Activated CD4-positive, CD25-positive, alpha-beta regulatory T cell treated with anti-CD3 and anti-CD28 coated beads, Interleukin-2, amount 50 U/mL, for 72 hours (primary cell): Measurements from ENCODE around the gene FAM83G.
"Not testable (repeated sequence)": the region's sequence is repeated elsewhere in the genome, so short reads cannot be mapped to it uniquely, and the experiment has no call there.

ENCODE experiments used
- DNase-seq: peaks from one replicate; pipeline ENCODE4 v3.0.0; 2021

Gene FAM83G

DNA sequence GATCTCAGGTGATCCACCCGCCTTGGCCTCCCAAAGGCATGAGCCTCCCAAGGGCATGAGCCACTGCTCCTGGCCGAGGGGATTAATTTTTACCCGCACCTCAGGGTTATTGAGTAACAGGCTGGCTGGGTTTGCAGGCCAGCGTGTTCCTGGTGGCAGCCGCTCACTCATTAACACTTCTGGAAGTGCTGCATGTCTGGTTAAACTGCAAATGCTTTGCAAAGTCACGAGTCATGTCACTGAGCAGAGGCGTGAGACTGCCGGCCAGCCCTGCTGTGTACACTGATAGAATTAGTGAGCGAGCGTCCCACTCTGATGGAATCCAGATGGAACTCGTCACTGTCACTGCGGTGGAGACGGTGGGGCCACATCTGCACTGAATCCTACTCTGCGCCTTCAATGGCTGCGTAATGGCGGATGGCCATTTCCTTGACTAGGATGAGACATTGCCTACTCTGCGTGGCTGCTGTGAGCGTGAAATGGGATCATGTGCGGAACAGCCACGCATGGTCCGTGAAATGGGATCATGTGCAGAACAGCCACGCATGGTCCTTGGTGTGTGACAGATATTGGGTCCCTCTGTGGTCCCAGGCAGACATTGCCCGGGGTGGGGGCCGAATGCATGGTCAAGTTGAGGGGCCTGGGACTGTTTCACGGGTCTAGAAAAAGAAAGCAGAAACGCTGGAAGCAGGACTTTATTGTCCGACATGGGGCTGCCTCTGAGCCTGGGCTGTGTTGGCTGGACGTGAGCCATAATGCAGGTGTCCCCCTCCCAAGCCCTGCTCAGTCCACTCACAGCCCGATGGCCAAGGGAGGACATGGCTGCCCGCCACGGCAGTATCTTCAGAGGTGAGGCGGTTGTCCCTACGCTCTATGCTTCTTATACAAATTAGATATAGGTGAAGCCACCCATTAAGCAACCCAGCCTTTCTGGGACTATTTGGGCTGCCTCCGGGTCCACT lies 53.3 kb downstream of the FAM83G start:
- DNase-seq, result no peak

DNA sequence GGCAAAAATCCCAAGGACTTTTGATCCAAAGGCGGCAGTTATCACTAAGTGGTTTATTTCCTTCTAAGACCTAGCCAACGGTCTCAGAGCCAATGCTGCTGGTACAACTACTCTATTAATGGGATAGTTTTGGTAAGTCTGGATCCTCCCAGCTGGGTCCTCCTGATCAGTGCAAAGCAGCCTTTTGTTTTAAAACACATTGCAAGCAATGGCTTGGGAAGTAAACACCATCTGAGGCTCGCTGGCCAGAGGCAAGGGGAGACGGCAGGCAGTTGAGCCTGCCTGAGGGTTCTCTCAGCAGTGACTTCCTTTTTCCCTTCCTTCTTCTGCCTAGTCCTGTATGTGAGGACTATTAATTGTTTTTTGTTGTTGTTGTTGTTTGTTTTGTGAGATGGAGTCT lies 54.2 kb downstream of the FAM83G start:
- no peak for DNase-seq

DNA sequence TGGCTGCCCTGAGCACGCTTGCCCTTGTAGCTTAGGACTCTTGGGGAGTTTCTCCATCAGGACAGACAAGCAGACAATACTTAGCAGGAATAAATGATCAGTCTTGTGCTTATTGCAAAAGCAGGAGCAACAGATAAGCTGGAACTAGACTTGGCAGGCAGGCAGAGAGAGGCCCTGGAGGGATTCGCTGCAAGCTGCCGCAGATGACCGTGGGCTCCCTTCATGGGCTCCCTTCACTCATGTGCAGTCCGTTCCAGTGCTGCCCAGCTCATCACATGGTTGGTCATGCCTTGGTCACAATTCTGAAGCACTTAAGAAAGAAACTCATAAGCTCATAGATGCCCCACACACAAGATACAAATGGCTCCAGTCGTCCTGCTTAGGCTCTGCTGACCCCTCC lies 55.0 kb downstream of the FAM83G start:
- DNase-seq, result no peak

DNA sequence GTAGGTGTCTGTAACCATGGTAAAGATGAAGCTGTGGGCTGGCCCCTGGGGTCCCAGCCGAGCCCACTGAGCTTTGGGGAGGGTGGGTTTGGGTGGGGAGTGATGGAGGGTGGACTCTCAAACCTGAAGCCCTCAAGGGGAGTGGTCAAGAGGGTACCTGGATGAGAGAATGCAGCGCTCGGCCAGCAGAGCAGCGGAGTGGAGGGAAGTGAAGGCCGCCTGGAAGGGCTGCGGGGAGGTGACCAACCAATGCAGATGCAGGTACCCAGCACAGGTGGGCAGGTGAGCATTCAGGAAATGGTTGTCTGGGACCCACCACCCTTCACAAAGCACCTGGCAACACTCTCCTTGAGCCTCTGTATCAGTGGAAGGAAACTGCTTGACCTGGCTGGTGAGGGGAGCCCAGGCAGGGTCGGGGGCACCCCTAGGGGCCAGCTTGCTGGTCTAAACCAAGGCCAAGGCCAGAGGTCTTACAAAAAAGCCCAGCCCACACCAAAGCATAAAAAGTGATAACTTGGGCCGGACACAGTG lies 56.0 kb downstream of the FAM83G start:
- no peak for DNase-seq

DNA sequence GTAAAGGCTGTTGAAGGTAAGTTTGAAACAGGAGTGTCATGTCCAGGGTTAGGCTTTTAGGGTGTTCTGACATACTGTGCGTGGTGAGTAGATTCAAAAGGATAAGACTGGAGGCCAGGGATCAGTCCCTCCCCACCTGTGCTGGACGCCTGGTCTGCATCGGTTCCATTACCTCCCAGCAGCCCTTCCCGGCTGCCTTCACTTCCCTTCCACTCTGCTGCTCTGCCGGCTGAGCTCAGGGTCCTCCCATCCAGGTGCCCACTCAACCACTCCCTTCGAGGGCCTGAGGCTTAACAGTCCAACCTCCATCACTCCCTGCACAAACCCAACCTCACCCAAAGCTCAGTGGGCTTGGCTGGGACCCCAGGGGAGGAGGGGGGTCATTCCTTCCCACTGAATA lies 56.7 kb downstream of the FAM83G start:
- no peak for DNase-seq

DNA sequence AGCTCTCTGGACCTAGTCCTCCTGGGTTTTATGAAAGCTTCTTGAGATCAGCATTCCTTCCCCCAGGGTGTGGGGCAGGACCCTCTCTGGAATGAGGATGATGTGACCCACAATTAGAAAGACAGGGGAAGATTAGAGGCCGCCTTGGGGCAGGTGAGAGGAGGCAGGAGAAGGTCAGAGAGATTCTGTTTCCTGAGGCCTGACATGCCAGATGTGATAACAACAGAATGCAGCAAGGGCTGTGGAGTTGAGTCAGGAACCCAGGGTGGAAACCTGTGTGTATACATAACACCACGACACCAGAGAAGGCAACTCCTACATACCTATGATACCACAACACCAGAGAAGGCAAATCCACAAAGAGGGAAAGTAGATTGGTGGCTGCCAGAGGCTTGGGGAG lies 58.0 kb downstream of the FAM83G start:
- DNase-seq, result no peak

- no peak for DNase-seq
Observed at GRCh38 chr17:18944646-18945045, 59.9 kb downstream of the FAM83G start.

DNA sequence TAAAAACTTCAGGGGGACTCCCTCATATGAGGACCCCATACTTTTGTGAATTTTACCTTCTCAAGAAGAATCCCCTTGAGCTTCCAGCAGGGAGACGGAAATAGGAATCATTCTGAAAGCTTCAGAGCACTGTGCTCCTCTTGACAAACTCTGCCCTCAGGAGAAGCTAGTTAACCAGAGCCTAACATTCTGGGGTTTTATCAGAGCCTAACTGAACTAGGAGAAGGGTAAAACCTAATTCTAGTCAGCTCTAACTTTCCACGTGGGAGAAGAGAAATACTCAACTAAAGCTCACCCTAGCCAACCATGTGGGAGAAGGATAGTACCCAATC lies 65.9 kb downstream of the FAM83G start:
- no peak for DNase-seq

- DNase-seq, result no peak
Observed at GRCh38 chr17:18937981-18938691, 66.4 kb downstream of the FAM83G start.

DNA sequence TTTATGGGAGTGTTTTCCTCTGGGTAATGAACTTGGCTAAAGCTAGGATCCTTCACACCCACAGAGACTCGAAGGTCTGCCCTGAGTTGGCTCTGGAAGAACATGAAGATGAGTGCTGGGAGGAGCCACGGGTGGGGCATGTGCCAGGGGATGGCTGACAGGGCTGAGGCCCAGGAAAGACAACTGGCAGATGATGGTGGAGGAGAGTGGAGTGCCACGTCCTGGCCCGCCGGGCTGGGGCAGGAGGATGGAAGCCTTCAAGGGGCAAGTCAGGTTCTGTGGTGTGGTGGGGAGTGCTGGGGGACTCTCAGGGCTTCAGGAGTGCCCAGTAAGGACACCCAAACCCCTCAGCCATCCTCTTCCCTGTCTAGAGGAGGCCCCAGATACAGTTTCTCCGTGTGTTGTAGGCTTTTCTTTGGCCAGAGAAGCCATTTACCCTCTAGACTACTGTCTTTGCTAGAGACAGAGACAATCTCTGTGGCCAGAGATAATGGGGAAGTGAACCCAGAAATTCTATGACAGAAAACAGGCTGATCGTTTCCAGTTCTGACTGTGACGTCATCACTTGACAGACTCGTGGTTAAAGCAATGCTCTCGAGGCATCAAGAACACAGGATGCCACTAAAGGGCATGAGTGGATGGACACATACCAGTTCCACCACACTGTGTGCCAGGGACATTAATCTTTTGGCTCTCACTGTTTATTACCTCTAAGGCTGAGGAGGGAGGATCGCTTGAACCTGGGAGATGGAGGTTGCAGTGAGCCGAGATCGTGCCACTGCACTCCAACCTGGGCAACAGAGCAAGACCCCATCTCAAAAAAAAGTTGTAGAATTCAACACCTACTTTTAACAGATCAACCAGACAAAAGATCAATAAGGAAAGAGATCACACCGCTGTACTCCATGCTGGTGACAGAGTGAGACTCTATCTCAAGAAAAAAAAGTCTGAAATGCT lies 71.2 kb downstream of the FAM83G start:
- no peak for DNase-seq

DNA sequence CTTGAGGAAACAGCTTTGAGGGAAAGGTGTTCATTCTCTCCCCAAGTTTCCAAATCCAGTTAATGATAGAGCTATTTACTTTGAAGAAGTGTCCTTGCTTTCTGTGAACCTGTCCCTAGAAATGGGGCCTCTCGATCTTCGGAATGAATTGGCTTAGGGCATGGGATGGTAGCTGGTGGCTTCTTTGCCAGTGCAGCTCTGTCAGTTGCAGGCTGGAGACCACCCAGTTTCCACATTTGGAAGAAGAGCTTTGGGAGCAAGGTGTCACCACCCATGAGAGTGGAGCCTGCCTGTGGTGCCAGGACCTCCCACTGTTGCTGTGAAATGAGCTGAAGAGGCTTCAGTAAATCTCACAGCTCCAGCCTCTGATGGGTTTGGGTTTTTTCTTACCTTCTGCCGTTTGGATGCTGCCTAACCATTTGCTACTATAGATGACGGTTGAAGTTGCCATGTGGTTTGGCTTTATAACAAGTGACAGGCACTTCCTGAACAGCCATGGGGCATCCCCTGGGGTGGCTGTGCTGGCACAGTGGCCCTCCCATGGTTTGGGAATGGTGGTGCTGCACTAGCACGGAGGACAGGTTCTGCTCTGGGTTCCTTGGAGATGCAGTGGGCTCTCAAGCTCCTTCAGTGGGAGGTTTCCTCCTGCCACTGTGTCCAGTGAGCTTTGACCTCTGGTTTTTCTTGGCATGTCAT lies 72.1 kb downstream of the FAM83G start:
- no peak for DNase-seq

DNA sequence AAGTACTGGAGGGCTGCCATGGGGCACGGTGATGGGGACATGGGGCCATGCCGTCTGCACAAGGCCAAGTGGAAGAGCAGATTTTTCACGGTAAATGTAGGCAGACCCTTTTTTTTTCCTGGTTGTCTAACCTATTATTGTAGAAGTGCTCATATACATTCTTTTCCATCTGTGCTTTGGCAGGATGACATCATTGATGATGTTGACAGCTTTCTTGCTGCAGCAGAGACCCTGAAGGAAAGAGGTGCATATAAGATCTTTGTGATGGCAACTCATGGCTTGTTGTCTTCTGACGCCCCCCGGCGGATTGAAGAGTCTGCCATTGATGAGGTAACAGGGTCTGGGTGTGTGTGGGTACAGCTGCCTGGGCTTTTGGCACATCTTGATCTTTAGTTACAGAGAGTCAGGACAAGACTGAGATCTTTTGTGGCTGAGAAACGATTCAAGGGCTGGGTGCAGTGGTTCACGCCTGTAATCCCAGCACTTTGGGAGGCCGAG lies 75.9 kb downstream of the FAM83G start:
- DNase-seq, result no peak

DNA sequence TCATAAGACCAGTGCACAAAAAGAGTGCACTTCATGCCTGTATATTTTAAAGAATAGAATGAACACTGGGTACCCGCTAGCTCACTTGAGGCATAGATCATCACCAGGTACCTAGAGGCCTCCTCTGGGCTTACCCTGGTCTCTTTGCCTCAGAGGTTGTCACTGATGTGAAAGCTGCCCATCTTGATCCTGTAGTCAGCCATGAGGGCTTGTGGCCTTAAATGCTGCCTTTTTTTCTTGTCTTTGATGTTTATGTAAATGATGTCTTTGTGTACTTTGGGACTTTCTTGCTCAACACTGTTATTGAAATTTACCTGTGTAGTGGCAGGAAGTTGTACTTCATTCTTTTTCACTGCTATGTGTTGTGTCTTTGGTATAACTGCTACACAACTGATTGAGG lies 79.4 kb downstream of the FAM83G start:
- no peak for DNase-seq

DNA sequence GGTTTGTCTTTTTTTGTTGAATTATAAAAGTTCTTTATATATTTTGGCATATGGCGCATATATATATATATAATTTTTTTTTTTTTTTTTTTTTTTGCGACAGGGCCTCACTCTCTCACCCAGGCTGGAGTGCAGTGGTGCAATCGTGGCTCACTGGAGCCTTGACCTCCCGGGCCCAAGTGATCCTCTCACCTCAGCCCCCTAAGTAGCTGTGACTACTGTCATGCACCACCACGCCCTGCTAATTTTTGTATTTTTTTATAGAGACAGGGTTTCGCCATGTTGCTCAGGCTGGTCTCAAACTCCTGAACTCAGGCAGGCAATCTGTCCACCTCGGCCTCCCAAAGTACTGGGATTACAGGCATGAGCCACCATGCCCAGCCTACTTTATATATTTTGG lies 82.0 kb downstream of the FAM83G start:
- DNase-seq, result not testable (repeated sequence)

GRCh38 chr17:18921912-18922451 lies 82.6 kb downstream of the FAM83G start:
- DNase-seq, result no peak

DNA sequence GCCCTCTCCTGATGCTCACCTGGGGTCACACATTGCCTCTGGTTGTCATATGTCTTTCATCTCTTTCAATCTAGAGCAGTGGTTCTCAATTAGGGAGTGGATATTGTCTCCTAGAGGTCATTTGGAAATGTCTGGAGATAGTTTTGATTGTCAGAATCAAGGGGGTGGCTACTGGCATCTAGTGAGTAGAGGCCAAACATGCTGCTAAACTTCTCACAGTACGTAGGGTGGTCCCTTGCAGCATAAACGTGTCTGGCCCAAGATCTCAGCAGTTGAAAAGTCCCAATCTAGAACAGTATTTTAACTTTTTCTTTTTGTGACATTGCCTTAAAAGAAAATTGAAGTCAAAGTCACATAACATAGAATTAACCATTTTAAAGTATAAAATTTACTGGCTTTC lies 83.1 kb downstream of the FAM83G start:
- no peak for DNase-seq

GRCh38 chr17:18920911-18921441 lies 83.6 kb downstream of the FAM83G start:
- no peak for DNase-seq

GRCh38 chr17:18919963-18920362 lies 84.6 kb downstream of the FAM83G start:
- DNase-seq, result no peak
